ENCODE data around the gene LRRC34. TPM values are rescaled to one million over a fixed set of nuclear protein-coding genes. Genes with fewer than 3 reads are reported as not detected.

The LRRC34 gene
- total RNA-seq, 1 experiment from 2014 or later = 1.8 TPM

- Histone ChIP-seq H3K27me3 (ENCODE audit: low read length) (no peaks in the 10 kb centered on the region), H3K36me3 (ENCODE audit: low read depth, low read length) (peaks cover 35% of the 10 kb centered on the region; the same call in 1 of the 2 replicates), H3K27ac (ENCODE audit: low read length) (no peak overlapping the region), H2AFZ (ENCODE audit: low read length) (no peak overlapping the region), H3K4me2 (ENCODE audit: low read length) (peak overlapping the region; percentile 94), H3K79me2 (ENCODE audit: low read length) (peaks cover 32% of the 10 kb centered on the region), H3F3A (ENCODE audit: low read length, unreplicated experiment) (no peaks in the 10 kb centered on the region), H3K9ac (ENCODE audit: low read length) (peak overlapping the region; percentile 97), H4K20me1 (ENCODE audit: low read length) (no peaks in the 10 kb centered on the region), H3K4me3 (ENCODE audit: low read length) (peak overlapping the region; percentile 96), H3K9me2 (replicated peaks; ENCODE audit: low read length) (no peaks in the 10 kb centered on the region), H3K4me1 (ENCODE audit: insufficient read depth, low read length) (peaks cover 16% of the 10 kb centered on the region), H3K9me3 (ENCODE audit: low read length) (no peaks in the 10 kb centered on the region)
- TF ChIP-seq EZH2phosphoT487 (IDR thresholded peaks at IDR 0.05; ENCODE audit: borderline replicate concordance, low read length) = no peak
- no peak for TF ChIP-seq EZH2 (IDR thresholded peaks at IDR 0.05; ENCODE audit: low read length, unreplicated experiment)
- TF ChIP-seq CTCF (conservative IDR thresholded peaks at IDR 0.05; ENCODE audit: low read depth, low read length) = no peak
- ChIA-PET CTCF (no interaction called here), POLR2A (ENCODE audit: unreplicated experiment) (no interaction called here)
- intact Hi-C loops (cut with micrococcal nuclease) = loop anchor here (5.0 kb wide), 3 partner anchors 38 to 1677 kb away; partner anchors contain the start of genes GOLIM4, GPR160, LRRC34 and LRRIQ4
- BruUV-seq (replicated peaks) = no TSS peak
- ATAC-seq = no peak
- peak; percentile 14 for DNase-seq
Measured at GRCh38 chr3:169774186-169774585, 38.5 kb downstream of the LRRC34 start.

GRCh38 chr3:169772897-169773816 lies 39.5 kb downstream of the LRRC34 start, which contains the start of gene MYNN:
MYNN (plus strand) TSS chr3:169773396; CDS start chr3:169774296, 900 bp downstream.
- ChIA-PET POLR2A (ENCODE audit: unreplicated experiment) (interaction anchor here (0.6 kb wide), 1 partner anchor 234 kb away, joined by 7 read pairs; no protein-coding TSS in a partner anchor), CTCF (no interaction called here)
- TSS peak; percentile 88 for BruUV-seq (replicated peaks)
- H3K36me3 ChIP-seq (ENCODE audit: low read depth, low read length) = peaks cover 26% of the 10 kb centered on the region; the same call in 1 of the 2 replicates
- H3K9me3 ChIP-seq (ENCODE audit: low read length) = no peaks in the 10 kb centered on the region
- H3K27me3 ChIP-seq (ENCODE audit: low read length) = no peaks in the 10 kb centered on the region
- TF ChIP-seq CTCF (conservative IDR thresholded peaks at IDR 0.05; ENCODE audit: low read depth, low read length) = no peak
- H3K27ac ChIP-seq (ENCODE audit: low read length) = peak within 1 kb of the TSS; percentile 90
- DNase-seq (peak; percentile 86), ATAC-seq (peak; percentile 82)
- H2AFZ ChIP-seq (ENCODE audit: low read length) = peak within 1 kb of the TSS; percentile 85
- peak within 1 kb of the TSS; percentile 96 for H3K4me3 ChIP-seq (ENCODE audit: low read length)
- peaks cover 16% of the 10 kb centered on the region for H3K4me1 ChIP-seq (ENCODE audit: insufficient read depth, low read length)
- intact Hi-C loops (cut with micrococcal nuclease) = loop anchor here (5.0 kb wide), 3 partner anchors 39 to 1676 kb away; partner anchors contain the start of genes GOLIM4, GPR160, LRRC34 and LRRIQ4
- H3K4me2 ChIP-seq (ENCODE audit: low read length) = peak within 1 kb of the TSS; percentile 94
- peak within 1 kb of the TSS; percentile 97 for H3K9ac ChIP-seq (ENCODE audit: low read length)
- peaks cover 32% of the 10 kb centered on the region for H3K79me2 ChIP-seq (ENCODE audit: low read length)
- no peaks in the 10 kb centered on the region for H3K9me2 ChIP-seq (replicated peaks; ENCODE audit: low read length)
- H3F3A ChIP-seq (ENCODE audit: low read length, unreplicated experiment) = no peaks in the 10 kb centered on the region
- no peaks in the 10 kb centered on the region for H4K20me1 ChIP-seq (ENCODE audit: low read length)
